HEK293 (cell line): ENCODE measurements around the gene CDK3.

Source experiments
- GFI1B ChIP-seq: fragments of 450-650 bp; formaldehyde crosslinking; IDR thresholded peaks from 2 replicates; pipeline ENCODE4 v1.5.1; 2016; ENCODE audit warnings: missing biosample characterization, missing genetic modification characterization
- KLF16 ChIP-seq: fragments of 450-650 bp; formaldehyde crosslinking; IDR thresholded peaks from 2 replicates; pipeline ENCODE4 v1.5.1; 2017; ENCODE audit warnings: missing biosample characterization, missing genetic modification characterization
- KLF7 ChIP-seq: fragments of 450-650 bp; formaldehyde crosslinking; IDR thresholded peaks from 2 replicates; pipeline ENCODE4 v1.5.1; 2016; ENCODE audit warnings: missing biosample characterization, missing genetic modification characterization, borderline replicate concordance
- SP2 ChIP-seq: fragments of 450-650 bp; formaldehyde crosslinking; IDR thresholded peaks from 2 replicates; pipeline ENCODE4 v1.5.1; 2016; ENCODE audit warnings: missing biosample characterization, missing genetic modification characterization
- TCF7L2 ChIP-seq: IDR thresholded peaks from 2 replicates; pipeline ENCODE4 v1.6.1; 2011; ENCODE audit warnings: low read depth, mild to moderate bottlenecking, inconsistent platforms, low read length, moderate library complexity, borderline replicate concordance
- ZNF274 ChIP-seq, 2 experiments: fragments of 200-500 bp in 1 of 2; fragments of 450-650 bp in 1 of 2; sonication (Bioruptor generic) in 1 of 2; formaldehyde crosslinking in 1 of 2; IDR thresholded peaks; 2 replicates each; pipeline versions ENCODE4 v1.5.1 to v1.6.1; 2014 to 2016; ENCODE audit warnings: borderline replicate concordance in 1 of 2, inconsistent platforms in 1 of 2, low read length in 1 of 2, missing biosample characterization in 1 of 2, missing genetic modification characterization in 1 of 2
- ZNF530 ChIP-seq: fragments of 450-650 bp; formaldehyde crosslinking; IDR thresholded peaks from 2 replicates; pipeline ENCODE4 v1.5.1; 2016; ENCODE audit warnings: low read depth, missing biosample characterization, missing genetic modification characterization
- ZNF558 ChIP-seq: fragments of 450-650 bp; formaldehyde crosslinking; IDR thresholded peaks from 2 replicates; pipeline ENCODE4 v1.5.1; 2016; ENCODE audit warnings: missing biosample characterization, missing genetic modification characterization
- ZNF707 ChIP-seq: fragments of 450-650 bp; formaldehyde crosslinking; IDR thresholded peaks from 2 replicates; pipeline ENCODE4 v1.5.1; 2016; ENCODE audit warnings: missing biosample characterization, missing genetic modification characterization
- TF ChIP-seq, protein P1 (sequence below): fragments of 450-650 bp; formaldehyde crosslinking; IDR thresholded peaks from 2 replicates; pipeline ENCODE4 v1.5.1; 2016; ENCODE audit warnings: missing biosample characterization, missing genetic modification characterization
- TF ChIP-seq, protein P2 (sequence below): sonication (generic); formaldehyde crosslinking; IDR thresholded peaks from 2 replicates; pipeline ENCODE4 v1.8.1; 2022; ENCODE audit warnings: mild to moderate bottlenecking, moderate library complexity, missing genetic modification reagents

DNA sequence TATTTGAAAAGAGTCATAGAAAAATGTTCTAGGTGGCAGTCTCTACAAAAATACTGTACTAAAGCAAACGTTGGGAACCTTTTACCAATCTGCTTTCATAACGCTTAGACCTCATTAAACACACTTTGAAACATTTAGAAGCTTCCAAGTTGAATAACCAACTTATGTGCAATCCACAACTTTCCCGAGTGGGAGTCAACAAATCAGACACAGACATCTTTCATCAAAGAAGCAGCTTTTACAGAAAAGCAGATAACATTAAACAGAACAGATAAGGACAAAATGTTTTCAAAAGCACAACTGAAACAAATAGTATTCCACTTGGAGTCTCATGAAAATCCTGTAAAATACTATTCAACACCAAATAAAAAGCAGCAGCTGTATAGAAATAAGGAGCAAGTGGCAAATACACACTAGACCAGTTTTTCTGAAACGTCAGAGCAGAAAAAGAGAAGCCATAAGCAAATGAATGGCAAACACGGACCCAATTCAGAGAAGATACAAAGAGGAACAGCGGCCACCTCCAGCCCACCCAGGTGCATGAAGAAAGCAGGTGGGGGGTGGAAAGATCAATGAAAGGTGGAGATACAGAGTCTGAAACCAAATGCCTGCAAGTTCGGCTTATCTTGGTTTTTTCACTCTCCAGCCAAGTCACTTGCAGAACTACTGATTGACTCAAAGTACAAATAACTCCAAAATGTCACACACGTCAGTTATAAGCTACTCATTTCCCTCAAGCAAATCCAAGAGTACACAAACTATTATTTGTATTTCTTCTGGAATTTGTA is 41.4 kb upstream of the CDK3 start:
- TF ChIP-seq, protein P1, sequence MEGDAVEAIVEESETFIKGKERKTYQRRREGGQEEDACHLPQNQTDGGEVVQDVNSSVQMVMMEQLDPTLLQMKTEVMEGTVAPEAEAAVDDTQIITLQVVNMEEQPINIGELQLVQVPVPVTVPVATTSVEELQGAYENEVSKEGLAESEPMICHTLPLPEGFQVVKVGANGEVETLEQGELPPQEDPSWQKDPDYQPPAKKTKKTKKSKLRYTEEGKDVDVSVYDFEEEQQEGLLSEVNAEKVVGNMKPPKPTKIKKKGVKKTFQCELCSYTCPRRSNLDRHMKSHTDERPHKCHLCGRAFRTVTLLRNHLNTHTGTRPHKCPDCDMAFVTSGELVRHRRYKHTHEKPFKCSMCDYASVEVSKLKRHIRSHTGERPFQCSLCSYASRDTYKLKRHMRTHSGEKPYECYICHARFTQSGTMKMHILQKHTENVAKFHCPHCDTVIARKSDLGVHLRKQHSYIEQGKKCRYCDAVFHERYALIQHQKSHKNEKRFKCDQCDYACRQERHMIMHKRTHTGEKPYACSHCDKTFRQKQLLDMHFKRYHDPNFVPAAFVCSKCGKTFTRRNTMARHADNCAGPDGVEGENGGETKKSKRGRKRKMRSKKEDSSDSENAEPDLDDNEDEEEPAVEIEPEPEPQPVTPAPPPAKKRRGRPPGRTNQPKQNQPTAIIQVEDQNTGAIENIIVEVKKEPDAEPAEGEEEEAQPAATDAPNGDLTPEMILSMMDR (tag by site-specific recombination): no peak
- no peak for TF ChIP-seq KLF16 (tag by site-specific recombination)
- no peak for TF ChIP-seq ZNF274 (IDR thresholded peaks at IDR 0.05; ENCODE audit: low read length)
- TF ChIP-seq ZNF274 (tag by site-specific recombination; IDR thresholded peaks at IDR 0.05; ENCODE audit: borderline replicate concordance): no peak
- TF ChIP-seq KLF7 (tag by site-specific recombination): no peak
- TF ChIP-seq ZNF707 (tag by site-specific recombination): no peak
- no peak for TF ChIP-seq TCF7L2
- TF ChIP-seq SP2: no peak
- TF ChIP-seq ZNF530 (tag by site-specific recombination): no peak
- TF ChIP-seq, protein P2, sequence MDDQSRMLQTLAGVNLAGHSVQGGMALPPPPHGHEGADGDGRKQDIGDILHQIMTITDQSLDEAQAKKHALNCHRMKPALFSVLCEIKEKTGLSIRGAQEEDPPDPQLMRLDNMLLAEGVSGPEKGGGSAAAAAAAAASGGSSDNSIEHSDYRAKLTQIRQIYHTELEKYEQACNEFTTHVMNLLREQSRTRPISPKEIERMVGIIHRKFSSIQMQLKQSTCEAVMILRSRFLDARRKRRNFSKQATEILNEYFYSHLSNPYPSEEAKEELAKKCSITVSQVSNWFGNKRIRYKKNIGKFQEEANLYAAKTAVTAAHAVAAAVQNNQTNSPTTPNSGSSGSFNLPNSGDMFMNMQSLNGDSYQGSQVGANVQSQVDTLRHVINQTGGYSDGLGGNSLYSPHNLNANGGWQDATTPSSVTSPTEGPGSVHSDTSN: no peak
- no peak for TF ChIP-seq ZNF558 (tag by site-specific recombination)
- no peak for TF ChIP-seq GFI1B
